Type B pancreatic cell (in vitro differentiated cells): Measurements from ENCODE around the gene FMNL2. TPM values are rescaled to one million over a fixed set of nuclear protein-coding genes. Genes with fewer than 3 reads are reported as not detected.

Experiments
- DNase-seq: peaks from one replicate; pipeline ENCODE4 v3.0.0; 2021; ENCODE audit warnings: mixed read lengths; ENCODE audit not compliant: unreplicated experiment; ENCODE audit errors: extremely low spot score
- H3K27ac Mint-ChIP-seq: 2 replicates; pipeline ENCODE4 v1.8.0; 2021; ENCODE audit warnings: mild to moderate bottlenecking, mixed read lengths
- H3K27me3 Mint-ChIP-seq: 2 replicates; pipeline ENCODE4 v1.8.0; 2021; ENCODE audit warnings: mixed read lengths
- H3K36me3 Mint-ChIP-seq: 2 replicates; pipeline ENCODE4 v1.8.0; 2021; ENCODE audit warnings: mixed read lengths
- H3K4me1 Mint-ChIP-seq: one replicate; pipeline ENCODE4 v1.8.0; 2021; ENCODE audit warnings: mixed read lengths; ENCODE audit not compliant: unreplicated experiment
- H3K4me3 Mint-ChIP-seq: 2 replicates; pipeline ENCODE4 v1.8.0; 2021; ENCODE audit warnings: mild to moderate bottlenecking, mixed read lengths
- H3K9me3 Mint-ChIP-seq: 2 replicates; pipeline ENCODE4 v1.8.0; 2021; ENCODE audit warnings: mixed read lengths
- total RNA-seq: library from RNA; stranded (reverse); gene quantifications from 2 replicates; pipeline ENCODE4 v1.2.1, GENCODE V29; 2021; ENCODE audit warnings: low replicate concordance
- TF ChIP-seq, protein P1 (sequence below): fragments of 200-600 bp; sonication (generic); conservative IDR thresholded peaks from 2 replicates; pipeline ENCODE4 v1.5.0; 2021; ENCODE audit warnings: antibody characterized with exemption, mild to moderate bottlenecking

FMNL2 gene
- total RNA-seq, 1 donor from 2014 or later, result 62.1 TPM

- no peak for DNase-seq
- peaks cover 6% of the 10 kb centered on the region for H3K4me1 Mint-ChIP-seq
- H3K4me3 Mint-ChIP-seq, result no peak overlapping the region
- peaks cover 26% of the 10 kb centered on the region for H3K36me3 Mint-ChIP-seq
- TF ChIP-seq, protein P1, sequence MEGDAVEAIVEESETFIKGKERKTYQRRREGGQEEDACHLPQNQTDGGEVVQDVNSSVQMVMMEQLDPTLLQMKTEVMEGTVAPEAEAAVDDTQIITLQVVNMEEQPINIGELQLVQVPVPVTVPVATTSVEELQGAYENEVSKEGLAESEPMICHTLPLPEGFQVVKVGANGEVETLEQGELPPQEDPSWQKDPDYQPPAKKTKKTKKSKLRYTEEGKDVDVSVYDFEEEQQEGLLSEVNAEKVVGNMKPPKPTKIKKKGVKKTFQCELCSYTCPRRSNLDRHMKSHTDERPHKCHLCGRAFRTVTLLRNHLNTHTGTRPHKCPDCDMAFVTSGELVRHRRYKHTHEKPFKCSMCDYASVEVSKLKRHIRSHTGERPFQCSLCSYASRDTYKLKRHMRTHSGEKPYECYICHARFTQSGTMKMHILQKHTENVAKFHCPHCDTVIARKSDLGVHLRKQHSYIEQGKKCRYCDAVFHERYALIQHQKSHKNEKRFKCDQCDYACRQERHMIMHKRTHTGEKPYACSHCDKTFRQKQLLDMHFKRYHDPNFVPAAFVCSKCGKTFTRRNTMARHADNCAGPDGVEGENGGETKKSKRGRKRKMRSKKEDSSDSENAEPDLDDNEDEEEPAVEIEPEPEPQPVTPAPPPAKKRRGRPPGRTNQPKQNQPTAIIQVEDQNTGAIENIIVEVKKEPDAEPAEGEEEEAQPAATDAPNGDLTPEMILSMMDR, result no peak
- H3K9me3 Mint-ChIP-seq, result no peaks in the 10 kb centered on the region
- H3K27me3 Mint-ChIP-seq, result no peaks in the 10 kb centered on the region
- H3K27ac Mint-ChIP-seq, result no peak overlapping the region
Measured at GRCh38 chr2:152606081-152606480, 271.1 kb downstream of the FMNL2 start.

DNA sequence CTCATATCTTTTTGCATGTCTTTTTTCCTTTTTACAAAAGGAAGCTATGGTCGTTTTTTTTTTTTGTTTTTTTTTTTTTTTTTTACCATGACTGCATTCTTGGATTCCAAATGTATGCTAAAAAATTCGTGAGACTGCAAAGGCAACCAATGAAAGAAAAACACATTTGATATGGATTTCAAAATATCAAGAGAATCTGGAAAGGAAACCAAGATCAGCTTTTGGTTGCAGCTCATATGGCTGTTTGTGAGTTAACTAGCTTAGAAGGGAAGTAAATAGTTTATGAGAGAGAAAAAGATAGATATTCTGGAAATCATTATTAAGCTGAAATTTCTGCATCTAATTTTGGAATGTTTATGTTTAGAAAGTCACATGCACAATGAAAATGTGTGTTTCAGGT, 272.0 kb downstream of the FMNL2 start:
- Mint-ChIP-seq H3K36me3 (peaks cover 30% of the 10 kb centered on the region), H3K4me1 (peaks cover 10% of the 10 kb centered on the region), H3K9me3 (no peaks in the 10 kb centered on the region), H3K27ac (no peak overlapping the region), H3K4me3 (no peak overlapping the region), H3K27me3 (no peaks in the 10 kb centered on the region)
- TF ChIP-seq, protein P1, result no peak
- DNase-seq, result no peak

DNA sequence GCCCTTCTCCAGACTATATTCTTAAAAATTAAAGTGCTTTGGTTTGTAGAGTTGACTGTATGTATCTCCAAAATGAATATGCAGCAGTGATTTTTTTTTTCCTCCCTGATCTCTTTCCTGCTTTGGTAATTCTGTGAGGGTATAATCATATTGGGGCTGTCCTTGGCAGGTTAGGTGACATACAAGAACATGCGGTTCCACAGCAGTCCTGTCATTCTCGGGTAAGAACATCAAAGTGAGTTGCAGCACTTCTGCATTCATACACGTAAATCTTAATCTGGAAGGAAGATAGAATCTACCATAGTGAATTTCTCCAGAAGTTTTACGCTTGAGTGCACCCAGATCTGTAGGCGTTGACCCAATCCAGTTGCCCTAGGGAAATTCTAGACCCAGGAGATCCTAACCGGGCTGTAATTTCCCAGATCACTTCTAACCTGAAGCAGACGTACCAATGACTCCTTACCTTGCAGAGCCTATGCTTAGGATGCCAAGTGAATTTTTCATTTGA, 272.9 kb downstream of the FMNL2 start:
- Mint-ChIP-seq H3K4me1 (peaks cover 8% of the 10 kb centered on the region), H3K27me3 (no peaks in the 10 kb centered on the region), H3K27ac (no peak overlapping the region), H3K9me3 (no peaks in the 10 kb centered on the region), H3K4me3 (no peak overlapping the region), H3K36me3 (peaks cover 30% of the 10 kb centered on the region)
- no peak for DNase-seq
- TF ChIP-seq, protein P1, result no peak

GRCh38 chr2:152609154-152609553, 274.2 kb downstream of the FMNL2 start:
- Mint-ChIP-seq H3K4me1 (peaks cover 5% of the 10 kb centered on the region), H3K27ac (no peak overlapping the region), H3K4me3 (no peak overlapping the region), H3K9me3 (no peaks in the 10 kb centered on the region), H3K36me3 (peaks cover 38% of the 10 kb centered on the region), H3K27me3 (no peaks in the 10 kb centered on the region)
- TF ChIP-seq, protein P1, result no peak
- no peak for DNase-seq

- Mint-ChIP-seq H3K9me3 (no peaks in the 10 kb centered on the region), H3K4me3 (no peak overlapping the region), H3K27me3 (no peaks in the 10 kb centered on the region), H3K36me3 (peaks cover 38% of the 10 kb centered on the region), H3K27ac (no peak overlapping the region), H3K4me1 (peaks cover 5% of the 10 kb centered on the region)
- DNase-seq, result no peak
- TF ChIP-seq, protein P1, result no peak
Measured at GRCh38 chr2:152609699-152610098, 274.7 kb downstream of the FMNL2 start.
